Measurements from ENCODE around the gene NKAIN1.

NKAIN1 gene

GRCh38 chr1:31243501-31244286, 4.0 kb upstream of the NKAIN1 start:
- Histone ChIP-seq H3K9me3 (ENCODE audit: control insufficient read depth, insufficient read depth, low read depth, low read length) (no peaks in the 10 kb centered on the region), H3K4me3 (ENCODE audit: low read depth, low read length) (no peak overlapping the region), H3K27ac (ENCODE audit: extremely low read depth, low read depth, low read length) (no peak overlapping the region), H3K36me3 (ENCODE audit: control insufficient read depth in 2 of 2, insufficient read depth in 1 of 2, low read length in 2 of 2) (no peaks in the 10 kb centered on the region), H3K4me1 (ENCODE audit: control insufficient read depth, insufficient read depth, low read length) (no peaks in the 10 kb centered on the region)
- POLR2A ChIA-PET = no interaction called here
- CTCF ChIA-PET = interaction anchor here (0.7 to 2.4 kb wide), 3 partner anchors 53 to 62 kb away, joined by 3 to 9 read pairs (median 3); partner anchors contain the start of genes SNRNP40 and ZCCHC17
- TF ChIP-seq TRIM28 (IDR thresholded peaks at IDR 0.05; ENCODE audit: borderline replicate concordance, low read length) (0 out of 2 replicates have a peak, but pooled peaks have one; percentile 41), ZIC2 (tag by site-specific recombination; IDR thresholded peaks at IDR 0.05) (peak; percentile 27; the same call in 1 of the 2 replicates), SCRT1 (tag by site-specific recombination; IDR thresholded peaks at IDR 0.05; ENCODE audit: borderline replicate concordance) (no peak), ZBTB21 (tag by site-specific recombination; IDR thresholded peaks at IDR 0.05) (no peak), ZNF664 (tag by site-specific recombination; IDR thresholded peaks at IDR 0.05) (peak; percentile 93), SETDB1 (IDR thresholded peaks at IDR 0.05; ENCODE audit: insufficient read length, low read length) (peak; percentile 28)
- TF ChIP-seq, protein P1, sequence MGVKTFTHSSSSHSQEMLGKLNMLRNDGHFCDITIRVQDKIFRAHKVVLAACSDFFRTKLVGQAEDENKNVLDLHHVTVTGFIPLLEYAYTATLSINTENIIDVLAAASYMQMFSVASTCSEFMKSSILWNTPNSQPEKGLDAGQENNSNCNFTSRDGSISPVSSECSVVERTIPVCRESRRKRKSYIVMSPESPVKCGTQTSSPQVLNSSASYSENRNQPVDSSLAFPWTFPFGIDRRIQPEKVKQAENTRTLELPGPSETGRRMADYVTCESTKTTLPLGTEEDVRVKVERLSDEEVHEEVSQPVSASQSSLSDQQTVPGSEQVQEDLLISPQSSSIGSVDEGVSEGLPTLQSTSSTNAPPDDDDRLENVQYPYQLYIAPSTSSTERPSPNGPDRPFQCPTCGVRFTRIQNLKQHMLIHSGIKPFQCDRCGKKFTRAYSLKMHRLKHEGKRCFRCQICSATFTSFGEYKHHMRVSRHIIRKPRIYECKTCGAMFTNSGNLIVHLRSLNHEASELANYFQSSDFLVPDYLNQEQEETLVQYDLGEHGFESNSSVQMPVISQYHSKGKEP (tag by site-specific recombination; IDR thresholded peaks at IDR 0.05) = no peak
- TF ChIP-seq, protein P2, sequence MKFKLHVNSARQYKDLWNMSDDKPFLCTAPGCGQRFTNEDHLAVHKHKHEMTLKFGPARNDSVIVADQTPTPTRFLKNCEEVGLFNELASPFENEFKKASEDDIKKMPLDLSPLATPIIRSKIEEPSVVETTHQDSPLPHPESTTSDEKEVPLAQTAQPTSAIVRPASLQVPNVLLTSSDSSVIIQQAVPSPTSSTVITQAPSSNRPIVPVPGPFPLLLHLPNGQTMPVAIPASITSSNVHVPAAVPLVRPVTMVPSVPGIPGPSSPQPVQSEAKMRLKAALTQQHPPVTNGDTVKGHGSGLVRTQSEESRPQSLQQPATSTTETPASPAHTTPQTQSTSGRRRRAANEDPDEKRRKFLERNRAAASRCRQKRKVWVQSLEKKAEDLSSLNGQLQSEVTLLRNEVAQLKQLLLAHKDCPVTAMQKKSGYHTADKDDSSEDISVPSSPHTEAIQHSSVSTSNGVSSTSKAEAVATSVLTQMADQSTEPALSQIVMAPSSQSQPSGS (tag by site-specific recombination; IDR thresholded peaks at IDR 0.05; ENCODE audit: low read depth) = peak; percentile 65

GRCh38 chr1:31241321-31241720, 1.6 kb upstream of the NKAIN1 start:
- no peak overlapping the region for H3K4me3 ChIP-seq (ENCODE audit: low read depth, low read length)
- no peaks in the 10 kb centered on the region for H3K4me1 ChIP-seq (ENCODE audit: control insufficient read depth, insufficient read depth, low read length)
- TF ChIP-seq GLIS1 (tag by site-specific recombination; IDR thresholded peaks at IDR 0.05) (no peak), PATZ1 (tag by site-specific recombination; IDR thresholded peaks at IDR 0.05) (no peak), KLF10 (tag by site-specific recombination; IDR thresholded peaks at IDR 0.05) (no peak), ZNF248 (tag by site-specific recombination; IDR thresholded peaks at IDR 0.05) (no peak), ZNF791 (tag by site-specific recombination; IDR thresholded peaks at IDR 0.05) (no peak), ZBTB1 (tag by site-specific recombination; IDR thresholded peaks at IDR 0.05) (no peak), TRIM28 (IDR thresholded peaks at IDR 0.05; ENCODE audit: borderline replicate concordance, low read length) (no peak), ZNF433 (tag by site-specific recombination; IDR thresholded peaks at IDR 0.05; ENCODE audit: low read depth) (no peak), ZNF114 (tag by site-specific recombination; IDR thresholded peaks at IDR 0.05) (no peak), KLF8 (tag by site-specific recombination; IDR thresholded peaks at IDR 0.05) (no peak)
- TF ChIP-seq, protein P3, sequence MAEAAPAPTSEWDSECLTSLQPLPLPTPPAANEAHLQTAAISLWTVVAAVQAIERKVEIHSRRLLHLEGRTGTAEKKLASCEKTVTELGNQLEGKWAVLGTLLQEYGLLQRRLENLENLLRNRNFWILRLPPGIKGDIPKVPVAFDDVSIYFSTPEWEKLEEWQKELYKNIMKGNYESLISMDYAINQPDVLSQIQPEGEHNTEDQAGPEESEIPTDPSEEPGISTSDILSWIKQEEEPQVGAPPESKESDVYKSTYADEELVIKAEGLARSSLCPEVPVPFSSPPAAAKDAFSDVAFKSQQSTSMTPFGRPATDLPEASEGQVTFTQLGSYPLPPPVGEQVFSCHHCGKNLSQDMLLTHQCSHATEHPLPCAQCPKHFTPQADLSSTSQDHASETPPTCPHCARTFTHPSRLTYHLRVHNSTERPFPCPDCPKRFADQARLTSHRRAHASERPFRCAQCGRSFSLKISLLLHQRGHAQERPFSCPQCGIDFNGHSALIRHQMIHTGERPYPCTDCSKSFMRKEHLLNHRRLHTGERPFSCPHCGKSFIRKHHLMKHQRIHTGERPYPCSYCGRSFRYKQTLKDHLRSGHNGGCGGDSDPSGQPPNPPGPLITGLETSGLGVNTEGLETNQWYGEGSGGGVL (tag by site-specific recombination; IDR thresholded peaks at IDR 0.05) = no peak
- H3K9me3 ChIP-seq (ENCODE audit: control insufficient read depth, insufficient read depth, low read depth, low read length) = no peaks in the 10 kb centered on the region
- no peaks in the 10 kb centered on the region for H3K36me3 ChIP-seq (ENCODE audit: control insufficient read depth in 2 of 2, insufficient read depth in 1 of 2, low read length in 2 of 2)
- CTCF ChIA-PET = no interaction called here
- H3K27ac ChIP-seq (ENCODE audit: extremely low read depth, low read depth, low read length) = no peak overlapping the region
- POLR2A ChIA-PET = no interaction called here

All from HEK293 (cell line).